GM19023 (cell line): Measurements from ENCODE around the gene SST.

Experiments used
- ATAC-seq: cut with Tn5 transposase; IDR thresholded peaks from one replicate; pipeline ENCODE4 v1.9.1; 2021; ENCODE audit warnings: mild to moderate bottlenecking, moderate library complexity; ENCODE audit not compliant: unreplicated experiment

The SST gene

DNA sequence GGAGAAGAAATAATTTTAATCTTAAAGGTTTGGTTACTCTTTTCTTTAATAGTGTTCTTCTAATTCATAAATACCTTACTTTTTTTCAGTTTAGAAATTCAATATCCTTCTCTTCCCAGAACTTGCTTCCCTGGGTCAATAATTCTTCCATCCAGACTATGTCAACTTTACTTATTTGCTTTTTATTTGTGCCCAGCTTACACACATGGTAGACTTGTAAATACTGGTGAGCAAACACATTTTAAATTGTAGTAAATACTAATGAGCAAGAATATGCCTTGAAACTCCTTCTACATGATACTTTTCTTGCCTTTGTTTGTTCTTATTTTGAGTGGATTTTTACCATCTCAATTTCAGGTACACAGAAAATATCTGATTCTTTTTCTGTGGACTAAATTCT lies 33.7 kb downstream of the SST start:
- ATAC-seq: no peak

GRCh38 chr3:187630404-187630803 lies 39.8 kb downstream of the SST start:
- no peak for ATAC-seq

GRCh38 chr3:187629711-187630110 lies 40.5 kb downstream of the SST start:
- ATAC-seq: no peak

- ATAC-seq: no peak
Observed at GRCh38 chr3:187628169-187628568, 42.0 kb downstream of the SST start.

DNA sequence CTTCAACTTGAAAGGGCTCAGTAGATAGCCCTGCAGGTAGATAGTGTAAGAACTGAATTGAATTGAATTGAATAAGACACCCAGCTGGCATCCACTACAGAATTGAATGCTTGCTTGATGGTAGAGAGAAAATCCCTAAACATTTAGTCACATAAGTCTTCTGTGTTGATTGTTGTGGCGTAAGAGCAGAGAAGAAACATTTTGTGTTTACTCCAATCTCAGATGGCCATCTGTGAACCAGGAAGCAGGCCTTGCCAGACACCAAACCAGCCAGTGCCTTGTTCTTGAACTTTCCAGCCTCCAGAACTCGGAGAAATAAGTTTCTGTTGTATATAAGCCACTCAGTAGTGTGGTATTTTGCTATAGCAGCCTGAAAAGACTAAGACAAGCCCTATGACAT lies 43.6 kb downstream of the SST start:
- no peak for ATAC-seq

GRCh38 chr3:187624588-187624987 lies 45.6 kb downstream of the SST start:
- ATAC-seq: no peak

DNA sequence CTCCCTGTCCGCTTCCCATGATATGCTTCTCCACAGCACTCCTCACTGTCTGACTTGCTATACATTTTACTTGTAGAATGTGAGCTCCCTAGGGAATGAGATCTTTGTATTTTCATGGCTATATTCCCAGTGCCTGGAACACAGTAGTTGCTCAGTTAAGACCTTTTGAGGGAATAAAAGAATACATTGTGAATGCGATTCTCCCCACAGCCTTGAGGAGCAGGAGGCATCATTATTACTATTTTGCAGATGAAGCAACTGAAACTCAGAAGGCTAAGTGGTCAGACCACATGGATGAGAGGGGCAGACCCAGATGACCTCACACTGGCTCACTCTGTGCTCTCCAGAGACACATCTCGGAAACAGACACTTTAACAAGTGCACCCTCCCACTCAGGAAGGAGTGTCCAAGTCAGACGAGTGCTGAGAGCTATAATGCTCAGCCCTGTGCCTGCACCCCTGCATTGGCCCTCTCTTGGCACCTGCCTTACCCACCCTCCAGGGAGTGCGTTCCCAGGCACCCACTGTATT lies 46.8 kb downstream of the SST start:
- no peak for ATAC-seq

- ATAC-seq: no peak
Observed at GRCh38 chr3:187621881-187622280, 48.3 kb downstream of the SST start.

DNA sequence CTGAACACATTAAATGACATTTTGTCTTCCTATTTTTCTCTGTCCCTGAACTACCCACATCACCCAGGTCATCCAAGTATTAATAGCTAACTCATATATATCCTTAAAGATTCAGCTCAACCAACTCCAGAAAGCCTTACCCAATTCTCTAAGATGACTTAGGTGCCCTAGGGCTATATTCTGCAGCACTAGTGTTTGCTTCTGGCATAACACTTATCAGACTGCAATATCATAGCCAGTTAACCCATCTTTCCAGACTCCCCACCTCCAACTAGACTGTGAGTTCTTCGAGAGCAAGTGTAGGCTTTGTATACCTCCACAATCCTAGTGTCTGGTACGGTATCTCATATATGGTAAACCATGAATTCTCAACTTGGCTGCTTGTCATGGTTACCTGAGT lies 50.7 kb downstream of the SST start:
- no peak for ATAC-seq
